Ascending aorta (tissue), 2 donors: ENCODE results near the gene GTF2IRD2. TPM values are rescaled to one million over a fixed set of nuclear protein-coding genes. Genes with fewer than 3 reads are reported as not detected.
"Not testable (repeated sequence)": the region's sequence is repeated elsewhere in the genome, so short reads cannot be mapped to it uniquely, and the experiment has no call there.

ENCODE experiments used
- DNase-seq, 2 donors: peaks; one replicate each; pipeline ENCODE4 v3.0.0-alpha.2; 2019; ENCODE audit warnings: low spot score in 2 of 2
- H3K27ac ChIP-seq, 2 donors: fragments of 200-600 bp; sonication (generic); one replicate each; pipeline ENCODE4 v1.5.1; 2016 to 2017; ENCODE audit warnings: mild to moderate bottlenecking in 1 of 2
- H3K27me3 ChIP-seq: fragments of 200-600 bp; sonication (generic); one replicate; pipeline ENCODE4 v1.5.1; 2017
- H3K36me3 ChIP-seq, 2 donors: fragments of 200-600 bp; sonication (generic); one replicate each; pipeline ENCODE4 v1.5.1; 2016
- H3K4me1 ChIP-seq, 2 donors: fragments of 200-600 bp; sonication (generic); one replicate each; pipeline ENCODE4 v1.5.1; 2016 to 2017; ENCODE audit warnings: mild to moderate bottlenecking in 1 of 2
- H3K4me3 ChIP-seq, 2 donors: fragments of 200-600 bp; sonication (generic); one replicate each; pipeline ENCODE4 v1.5.1; 2016 to 2017; ENCODE audit warnings: mild to moderate bottlenecking in 1 of 2
- H3K9me3 ChIP-seq, 2 donors: fragments of 200-600 bp; sonication (generic); one replicate each; pipeline ENCODE4 v1.5.1; 2016
- intact Hi-C: fragments of 100-400 bp; cut with DNase I; formaldehyde crosslinking; loops from one replicate; pipeline ENCODE4 v1.15.1; 2023
- total RNA-seq: library from RNA; depleted of rRNA; stranded (reverse); fragments of >200 nt; gene quantifications from one replicate; pipeline ENCODE4 v1.1.0, GENCODE V29; 2016

Gene GTF2IRD2
- 0.32 TPM for total RNA-seq

GRCh38 chr7:74850833-74851721 lies at the start of gene GTF2IRD2:
TSS of gene GTF2IRD2 (minus strand) at chr7:74851605. CDS start at chr7:74836378, 15,227 bp downstream.
- H3K4me1 ChIP-seq, H3K27ac ChIP-seq, H3K27me3 ChIP-seq, intact Hi-C loops, DNase-seq, H3K9me3 ChIP-seq, H3K36me3 ChIP-seq, H3K4me3 ChIP-seq: not testable (repeated sequence)

- Histone ChIP-seq H3K4me3 (peak overlapping the region; percentile 43 to 78), H3K27ac (peak overlapping the region; percentile 66 to 80)
- H3K9me3 ChIP-seq, H3K4me1 ChIP-seq, H3K36me3 ChIP-seq, intact Hi-C loops, H3K27me3 ChIP-seq: not testable (repeated sequence)
- peak; percentile 60 to 94 for DNase-seq
These were observed 39.0 kb upstream of the GTF2IRD2 start for GRCh38 chr7:74890158-74891123.

DNA sequence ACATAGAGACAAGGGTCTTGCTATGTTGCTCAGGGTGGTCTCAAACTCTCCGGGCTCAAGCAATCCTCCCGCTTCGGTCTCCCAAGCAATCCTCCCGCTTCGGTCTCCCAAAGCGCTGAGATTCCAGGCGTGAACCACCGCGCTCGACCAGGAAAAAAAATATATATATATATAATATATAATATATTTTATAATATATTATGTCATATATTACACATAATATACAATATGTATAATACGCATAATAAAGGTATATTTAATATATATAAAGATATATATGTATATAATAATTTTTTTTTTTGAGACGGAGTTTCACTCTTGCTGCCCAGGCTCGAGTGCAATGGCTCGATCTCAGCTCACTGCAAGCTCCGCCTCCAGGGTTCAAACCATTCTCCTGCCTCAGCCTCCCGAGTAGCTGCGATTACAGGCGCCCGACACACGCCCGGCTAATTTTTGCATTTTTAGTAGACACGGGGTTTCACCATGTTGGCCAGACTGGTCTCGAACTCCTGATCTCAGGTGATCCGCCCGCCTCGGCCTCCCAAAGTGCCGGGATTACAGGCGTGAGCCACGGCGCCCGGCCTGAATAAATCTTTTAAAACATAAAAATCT lies 38.2 kb upstream of the GTF2IRD2 start:
- peak overlapping the region in 1 of 2 donors; percentile 32 for H3K4me3 ChIP-seq

DNA sequence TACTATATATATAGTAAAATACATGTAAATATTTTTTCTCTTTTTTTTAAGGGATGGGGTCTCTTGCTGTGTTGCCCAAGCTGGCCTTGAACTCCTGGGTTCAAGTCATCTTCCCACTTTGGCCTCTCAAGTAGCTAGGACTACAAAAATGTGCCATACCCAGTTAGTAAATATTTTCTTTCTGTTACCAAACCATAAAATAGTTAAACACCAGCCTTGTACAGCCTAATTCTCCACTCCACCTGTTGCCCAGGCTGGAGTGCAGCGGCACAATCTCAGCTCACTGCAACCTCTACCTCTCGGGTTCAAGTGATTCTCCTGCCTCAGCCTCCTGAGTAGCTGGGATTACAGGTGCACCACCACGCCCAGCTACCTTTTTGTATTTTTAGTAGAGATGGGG lies 33.9 kb upstream of the GTF2IRD2 start:
- H3K4me1 ChIP-seq, intact Hi-C loops, H3K36me3 ChIP-seq, H3K9me3 ChIP-seq, H3K4me3 ChIP-seq, H3K27ac ChIP-seq, H3K27me3 ChIP-seq, DNase-seq: not testable (repeated sequence)

More for the DNA sequence above, 38.2 kb upstream of the GTF2IRD2 start:
- H3K4me1 ChIP-seq, H3K36me3 ChIP-seq, DNase-seq, intact Hi-C loops, H3K27me3 ChIP-seq, H3K9me3 ChIP-seq, H3K27ac ChIP-seq: not testable (repeated sequence)

DNA sequence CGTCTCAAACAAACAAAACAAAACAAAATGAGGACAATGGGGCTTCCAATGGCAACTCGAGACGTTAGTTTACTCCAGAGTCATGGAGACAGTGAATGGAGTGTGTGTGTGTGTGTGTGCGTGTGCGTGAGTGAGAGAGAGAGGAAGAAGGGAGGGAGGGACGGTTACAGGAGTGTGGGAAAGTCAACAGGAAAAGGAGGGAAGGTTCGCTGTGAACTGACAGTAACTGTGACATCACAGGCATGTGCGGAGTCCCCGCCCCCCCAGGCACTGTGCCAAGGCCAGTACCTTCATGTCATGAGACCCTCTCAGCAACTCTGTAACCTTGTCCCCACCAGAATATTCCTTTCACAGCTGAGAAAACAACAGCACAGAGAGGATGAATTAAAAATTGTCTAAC lies 30.7 kb upstream of the GTF2IRD2 start:
- H3K4me3 ChIP-seq, H3K27ac ChIP-seq, H3K27me3 ChIP-seq, H3K36me3 ChIP-seq, intact Hi-C loops, H3K9me3 ChIP-seq, DNase-seq, H3K4me1 ChIP-seq: not testable (repeated sequence)

DNA sequence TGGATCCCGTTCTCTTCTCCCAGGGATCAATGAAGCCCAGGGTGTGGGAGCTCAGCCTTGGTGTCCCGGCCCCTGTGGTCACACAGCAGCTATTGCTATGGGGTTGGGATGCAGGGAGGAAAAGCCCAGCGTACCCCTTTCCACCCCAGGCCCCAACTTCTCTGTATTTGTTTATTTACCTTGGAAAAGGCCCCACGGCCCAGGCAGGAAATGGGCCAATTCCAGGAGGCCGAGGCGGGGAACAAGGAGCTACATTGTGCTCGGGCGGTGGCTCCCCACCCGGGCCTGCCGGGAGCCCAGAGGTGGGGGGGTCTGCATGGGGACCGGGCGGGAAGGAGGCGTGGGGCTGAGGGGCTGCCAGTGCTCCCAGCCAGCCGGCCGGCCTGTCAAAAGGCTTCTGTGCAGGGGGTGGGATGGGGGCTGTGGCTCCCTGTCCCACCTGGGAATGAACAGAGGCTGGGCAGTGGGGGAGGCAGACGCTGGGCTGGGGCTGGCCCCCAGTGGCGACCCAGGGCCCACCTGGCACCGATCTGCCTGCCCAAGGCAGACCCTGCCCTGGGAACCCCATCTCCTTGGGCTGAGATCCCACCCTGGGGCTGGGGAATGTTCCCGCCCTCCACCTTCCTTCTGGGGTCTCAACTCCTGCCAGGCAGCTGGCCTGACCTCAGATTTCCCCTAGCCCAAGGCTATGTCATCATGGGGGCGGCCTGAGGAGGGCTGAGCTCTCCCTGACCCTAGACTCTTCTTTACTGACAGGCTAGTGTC lies 23.5 kb upstream of the GTF2IRD2 start:
- Histone ChIP-seq H3K27ac (peak overlapping the region; percentile 40 to 53), H3K4me3 (peak overlapping the region in 1 of 2 donors; percentile 33)
- H3K9me3 ChIP-seq, H3K4me1 ChIP-seq, DNase-seq, H3K36me3 ChIP-seq, intact Hi-C loops, H3K27me3 ChIP-seq: not testable (repeated sequence)

DNA sequence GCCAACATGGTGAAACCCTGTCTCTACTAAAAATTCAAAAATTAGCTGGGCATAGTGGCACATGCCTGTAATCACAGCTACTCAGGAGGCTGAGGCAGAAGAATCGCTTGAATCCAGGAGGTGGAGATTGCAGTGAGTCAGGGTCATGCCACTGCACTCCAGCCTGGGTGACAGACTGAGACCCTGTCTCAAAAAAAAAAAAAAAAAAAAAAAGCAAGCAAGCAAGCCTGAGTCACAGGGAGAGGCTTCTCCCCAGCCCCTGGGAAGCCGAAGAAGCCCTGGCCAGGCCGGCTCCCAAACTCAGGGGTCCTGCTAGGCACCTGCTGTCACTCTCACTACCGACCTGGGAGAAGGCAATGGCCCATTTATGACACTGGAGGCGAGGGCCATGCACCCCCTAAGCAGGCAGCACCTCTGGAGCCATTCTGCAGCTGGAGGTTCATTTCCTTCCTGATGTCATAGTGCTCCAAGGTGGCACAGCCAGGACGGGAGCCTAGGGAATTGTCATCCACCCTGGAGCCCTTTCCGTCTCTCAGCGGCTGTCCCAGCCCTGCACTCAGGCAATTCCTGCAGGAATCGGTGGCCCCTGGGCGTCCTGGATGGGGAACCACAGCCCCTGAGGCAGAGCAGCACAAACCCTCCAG lies 22.8 kb upstream of the GTF2IRD2 start:
- DNase-seq, H3K9me3 ChIP-seq, H3K27me3 ChIP-seq, intact Hi-C loops, H3K36me3 ChIP-seq, H3K4me1 ChIP-seq, H3K4me3 ChIP-seq, H3K27ac ChIP-seq: not testable (repeated sequence)

DNA sequence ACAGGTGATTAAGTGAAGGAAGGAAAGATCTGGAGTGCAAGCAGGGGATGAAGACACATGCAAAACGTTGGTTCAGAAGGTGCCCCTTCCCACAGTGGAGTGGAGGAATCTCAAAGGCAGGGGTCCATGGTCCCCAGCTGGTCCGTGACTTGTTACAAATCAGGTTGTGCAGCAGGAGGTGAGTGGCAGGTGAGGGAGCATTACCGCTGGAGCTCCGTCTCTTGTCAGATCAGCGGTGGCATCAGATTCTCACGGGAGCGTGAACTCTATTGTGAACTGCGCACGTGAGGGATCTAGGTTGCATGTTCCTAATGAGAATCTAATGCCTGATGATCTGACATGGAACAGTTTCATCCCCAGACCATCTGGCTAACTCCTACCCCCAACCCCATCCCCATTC lies 21.1 kb upstream of the GTF2IRD2 start:
- H3K27ac ChIP-seq, intact Hi-C loops, H3K4me1 ChIP-seq, DNase-seq, H3K4me3 ChIP-seq, H3K9me3 ChIP-seq, H3K36me3 ChIP-seq, H3K27me3 ChIP-seq: not testable (repeated sequence)

GRCh38 chr7:74865777-74866176 lies 14.4 kb upstream of the GTF2IRD2 start:
- intact Hi-C loops, H3K4me3 ChIP-seq, H3K27ac ChIP-seq, H3K36me3 ChIP-seq, H3K27me3 ChIP-seq, H3K4me1 ChIP-seq, H3K9me3 ChIP-seq, DNase-seq: not testable (repeated sequence)

DNA sequence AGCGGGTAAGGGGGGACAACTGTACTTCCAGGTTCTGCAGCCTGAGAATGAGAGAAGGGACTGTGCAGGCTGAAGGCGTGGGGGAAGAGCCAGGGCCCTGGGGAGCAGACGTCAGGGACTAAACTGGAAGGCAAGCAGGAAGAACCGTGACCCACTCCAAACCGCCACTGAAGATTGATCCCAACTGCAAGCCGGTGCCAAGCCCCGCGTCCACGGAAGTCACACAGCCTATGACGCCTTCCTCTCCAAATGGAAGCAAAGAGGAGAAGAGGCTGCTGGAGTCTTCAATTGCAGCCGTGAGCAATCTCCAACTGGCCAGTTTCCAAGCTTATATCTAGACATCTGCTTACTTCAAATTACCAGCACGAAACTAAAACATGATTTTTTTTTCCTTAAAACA lies 1.6 kb downstream of the GTF2IRD2 start:
- H3K27ac ChIP-seq, H3K36me3 ChIP-seq, H3K27me3 ChIP-seq, H3K4me3 ChIP-seq, intact Hi-C loops, H3K9me3 ChIP-seq, DNase-seq, H3K4me1 ChIP-seq: not testable (repeated sequence)

GRCh38 chr7:74830411-74830810 lies 21.0 kb downstream of the GTF2IRD2 start:
- DNase-seq, H3K36me3 ChIP-seq, H3K4me1 ChIP-seq, H3K27me3 ChIP-seq, H3K4me3 ChIP-seq, H3K27ac ChIP-seq, intact Hi-C loops, H3K9me3 ChIP-seq: not testable (repeated sequence)

- intact Hi-C loops, H3K9me3 ChIP-seq, H3K27ac ChIP-seq, H3K36me3 ChIP-seq, H3K4me3 ChIP-seq, H3K27me3 ChIP-seq, DNase-seq, H3K4me1 ChIP-seq: not testable (repeated sequence)
These were observed 21.4 kb downstream of the GTF2IRD2 start for GRCh38 chr7:74829959-74830358.

DNA sequence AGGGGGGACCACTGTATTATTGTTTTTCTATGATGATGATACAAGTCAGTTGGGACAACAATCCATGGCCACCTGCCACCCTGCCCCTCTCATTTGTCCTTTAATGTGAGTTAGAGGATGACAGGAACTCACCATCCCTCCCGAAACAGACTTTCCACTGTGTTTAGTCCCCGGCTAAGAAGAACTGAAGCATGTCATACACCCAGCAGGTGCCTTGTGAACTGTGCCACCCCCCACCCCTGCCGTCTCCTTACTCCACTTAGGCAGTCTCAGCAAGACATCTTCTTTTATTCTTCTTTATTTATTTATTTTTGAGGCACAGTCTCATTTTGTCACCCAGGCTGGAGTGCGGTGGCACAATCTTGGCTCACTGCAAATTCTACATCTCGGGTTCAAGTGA lies 30.1 kb downstream of the GTF2IRD2 start:
- H3K27me3 ChIP-seq, H3K9me3 ChIP-seq, DNase-seq, intact Hi-C loops, H3K27ac ChIP-seq, H3K4me3 ChIP-seq, H3K4me1 ChIP-seq, H3K36me3 ChIP-seq: not testable (repeated sequence)
